ENCODE data around the gene GLUD1.

The GLUD1 gene

DNA sequence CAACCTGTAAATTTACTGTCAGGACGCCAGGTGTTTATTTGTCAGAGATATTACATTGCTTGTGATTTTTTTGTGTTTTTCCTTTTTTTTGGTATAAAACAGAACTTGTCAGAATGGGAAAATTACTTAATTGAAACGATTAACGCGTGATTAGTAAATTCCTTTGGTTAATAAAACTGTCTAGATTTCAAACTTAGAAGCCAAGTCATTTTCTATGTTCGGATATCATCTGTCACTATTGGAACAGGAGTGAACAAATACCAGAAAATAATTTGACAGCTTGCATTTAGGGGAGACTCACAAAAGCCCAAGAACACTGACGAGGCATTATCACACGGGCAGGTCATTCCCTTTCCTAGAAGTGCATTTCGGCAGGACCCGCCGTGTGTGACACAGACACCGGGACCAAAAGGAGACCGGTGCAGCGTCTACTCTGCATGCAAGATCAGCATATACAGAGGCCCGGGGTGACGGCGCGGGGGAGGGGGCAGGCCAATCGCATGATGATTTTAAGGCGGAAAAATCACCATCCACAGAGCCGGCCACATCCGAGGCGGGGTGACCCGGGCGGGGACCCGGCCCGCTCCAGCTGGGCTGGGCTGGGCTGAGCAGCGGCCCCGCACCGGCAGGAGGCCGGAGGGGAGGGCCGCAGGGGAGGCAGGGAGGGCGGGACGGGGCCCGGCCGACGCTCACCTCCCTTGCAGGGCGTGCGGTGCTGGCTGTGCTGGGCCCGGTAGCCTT is 841 bp downstream of the GLUD1 start:
- TF ChIP-seq, protein P1, sequence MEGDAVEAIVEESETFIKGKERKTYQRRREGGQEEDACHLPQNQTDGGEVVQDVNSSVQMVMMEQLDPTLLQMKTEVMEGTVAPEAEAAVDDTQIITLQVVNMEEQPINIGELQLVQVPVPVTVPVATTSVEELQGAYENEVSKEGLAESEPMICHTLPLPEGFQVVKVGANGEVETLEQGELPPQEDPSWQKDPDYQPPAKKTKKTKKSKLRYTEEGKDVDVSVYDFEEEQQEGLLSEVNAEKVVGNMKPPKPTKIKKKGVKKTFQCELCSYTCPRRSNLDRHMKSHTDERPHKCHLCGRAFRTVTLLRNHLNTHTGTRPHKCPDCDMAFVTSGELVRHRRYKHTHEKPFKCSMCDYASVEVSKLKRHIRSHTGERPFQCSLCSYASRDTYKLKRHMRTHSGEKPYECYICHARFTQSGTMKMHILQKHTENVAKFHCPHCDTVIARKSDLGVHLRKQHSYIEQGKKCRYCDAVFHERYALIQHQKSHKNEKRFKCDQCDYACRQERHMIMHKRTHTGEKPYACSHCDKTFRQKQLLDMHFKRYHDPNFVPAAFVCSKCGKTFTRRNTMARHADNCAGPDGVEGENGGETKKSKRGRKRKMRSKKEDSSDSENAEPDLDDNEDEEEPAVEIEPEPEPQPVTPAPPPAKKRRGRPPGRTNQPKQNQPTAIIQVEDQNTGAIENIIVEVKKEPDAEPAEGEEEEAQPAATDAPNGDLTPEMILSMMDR (IDR thresholded peaks at IDR 0.05; ENCODE audit: insufficient read depth, low read length): no peak
- TF ChIP-seq POLR2AphosphoS5 (IDR thresholded peaks at IDR 0.05; ENCODE audit: low read depth) (no peak), GABPA (IDR thresholded peaks at IDR 0.05; ENCODE audit: low read depth) (no peak), SPI1 (IDR thresholded peaks at IDR 0.05; ENCODE audit: borderline replicate concordance, low read depth) (no peak)
- TF ChIP-seq, protein P2, sequence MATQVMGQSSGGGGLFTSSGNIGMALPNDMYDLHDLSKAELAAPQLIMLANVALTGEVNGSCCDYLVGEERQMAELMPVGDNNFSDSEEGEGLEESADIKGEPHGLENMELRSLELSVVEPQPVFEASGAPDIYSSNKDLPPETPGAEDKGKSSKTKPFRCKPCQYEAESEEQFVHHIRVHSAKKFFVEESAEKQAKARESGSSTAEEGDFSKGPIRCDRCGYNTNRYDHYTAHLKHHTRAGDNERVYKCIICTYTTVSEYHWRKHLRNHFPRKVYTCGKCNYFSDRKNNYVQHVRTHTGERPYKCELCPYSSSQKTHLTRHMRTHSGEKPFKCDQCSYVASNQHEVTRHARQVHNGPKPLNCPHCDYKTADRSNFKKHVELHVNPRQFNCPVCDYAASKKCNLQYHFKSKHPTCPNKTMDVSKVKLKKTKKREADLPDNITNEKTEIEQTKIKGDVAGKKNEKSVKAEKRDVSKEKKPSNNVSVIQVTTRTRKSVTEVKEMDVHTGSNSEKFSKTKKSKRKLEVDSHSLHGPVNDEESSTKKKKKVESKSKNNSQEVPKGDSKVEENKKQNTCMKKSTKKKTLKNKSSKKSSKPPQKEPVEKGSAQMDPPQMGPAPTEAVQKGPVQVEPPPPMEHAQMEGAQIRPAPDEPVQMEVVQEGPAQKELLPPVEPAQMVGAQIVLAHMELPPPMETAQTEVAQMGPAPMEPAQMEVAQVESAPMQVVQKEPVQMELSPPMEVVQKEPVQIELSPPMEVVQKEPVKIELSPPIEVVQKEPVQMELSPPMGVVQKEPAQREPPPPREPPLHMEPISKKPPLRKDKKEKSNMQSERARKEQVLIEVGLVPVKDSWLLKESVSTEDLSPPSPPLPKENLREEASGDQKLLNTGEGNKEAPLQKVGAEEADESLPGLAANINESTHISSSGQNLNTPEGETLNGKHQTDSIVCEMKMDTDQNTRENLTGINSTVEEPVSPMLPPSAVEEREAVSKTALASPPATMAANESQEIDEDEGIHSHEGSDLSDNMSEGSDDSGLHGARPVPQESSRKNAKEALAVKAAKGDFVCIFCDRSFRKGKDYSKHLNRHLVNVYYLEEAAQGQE (IDR thresholded peaks at IDR 0.05; ENCODE audit: insufficient replicate concordance, low read depth): no peak
- H3K27me3 ChIP-seq (ENCODE audit: insufficient read depth, poor library complexity, severe bottlenecking): no peaks in the 10 kb centered on the region
- peak overlapping the region; percentile 76 for H3K4me3 ChIP-seq (replicated peaks; ENCODE audit: insufficient read depth, low read length)
- peak; percentile 47 to 65 for DNase-seq (ENCODE audit: low read depth in 1 of 2, low spot score in 1 of 2)
- H3K27ac ChIP-seq (replicated peaks): peak overlapping the region; percentile 91

DNA sequence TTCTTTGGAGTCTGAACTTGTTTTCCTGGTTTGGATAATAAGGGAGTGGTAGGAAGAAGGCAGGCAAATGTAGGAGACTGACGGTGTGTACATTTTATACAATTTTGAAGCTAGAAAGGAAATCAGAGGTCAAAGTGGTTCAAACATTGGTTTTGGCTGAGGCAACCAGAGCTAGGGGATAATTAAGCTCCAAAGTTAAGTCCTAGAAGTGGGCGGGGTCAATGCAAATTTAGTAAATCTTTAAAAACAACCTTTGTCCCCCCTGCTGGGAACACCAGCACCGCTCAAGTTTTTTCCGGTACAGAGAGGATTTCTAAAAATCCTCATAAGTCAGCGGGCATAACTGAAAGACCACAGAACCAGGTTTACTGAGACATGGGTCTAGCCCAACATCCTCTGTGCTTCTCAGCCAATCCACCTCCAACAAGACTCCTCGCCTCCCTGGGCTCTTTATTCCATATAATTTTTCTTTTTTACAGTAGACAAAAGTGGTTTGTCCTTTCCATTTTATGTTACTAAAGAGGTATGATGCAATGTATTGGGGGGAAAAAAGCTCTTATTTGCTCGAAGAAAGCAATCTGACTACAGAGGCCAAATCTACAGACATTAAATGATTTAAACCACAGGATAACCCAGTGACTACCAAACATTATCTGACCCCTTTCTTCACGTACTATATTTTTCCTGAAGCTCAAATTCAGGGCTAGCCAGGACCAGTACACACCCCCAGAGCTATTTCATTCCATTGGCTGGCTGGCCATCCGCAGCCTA is 1.6 kb downstream of the GLUD1 start:
- peak overlapping the region; percentile 91 for H3K27ac ChIP-seq (replicated peaks)

DNA sequence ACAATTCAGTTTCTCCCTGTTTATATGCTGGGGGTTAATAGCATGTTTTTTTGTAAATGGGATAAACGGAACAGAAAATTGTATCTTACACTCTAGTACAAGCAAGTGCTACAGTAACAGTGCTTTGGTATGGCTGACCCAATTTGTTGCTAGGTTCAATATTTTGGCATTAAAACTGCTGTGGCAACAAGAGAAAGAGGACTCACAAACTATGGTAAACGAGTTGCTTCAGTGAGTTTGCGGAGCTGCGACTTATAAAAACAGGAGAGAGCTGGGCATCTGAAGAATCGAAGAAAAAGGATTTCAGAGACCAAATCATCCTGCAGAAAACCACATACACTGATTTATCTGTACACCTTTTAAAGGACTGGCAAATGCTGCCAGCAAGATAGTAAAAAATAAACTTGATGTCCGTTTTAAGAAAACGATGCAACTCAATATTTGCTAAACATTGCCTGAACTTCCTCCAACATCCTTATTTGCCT is 2.2 kb downstream of the GLUD1 start:
- DNase-seq (ENCODE audit: low read depth in 1 of 2, low spot score in 1 of 2): no peak
- Histone ChIP-seq H3K4me3 (replicated peaks; ENCODE audit: insufficient read depth, low read length) (peak overlapping the region; percentile 76), H3K27ac (replicated peaks) (peak overlapping the region; percentile 24; the same call in 1 of the 2 replicates), H3K27me3 (ENCODE audit: insufficient read depth, poor library complexity, severe bottlenecking) (no peaks in the 10 kb centered on the region)
- TF ChIP-seq GABPA (IDR thresholded peaks at IDR 0.05; ENCODE audit: low read depth) (no peak), POLR2AphosphoS5 (IDR thresholded peaks at IDR 0.05; ENCODE audit: low read depth) (no peak), SPI1 (IDR thresholded peaks at IDR 0.05; ENCODE audit: borderline replicate concordance, low read depth) (no peak)
- TF ChIP-seq, protein P1 (IDR thresholded peaks at IDR 0.05; ENCODE audit: insufficient read depth, low read length): no peak
- TF ChIP-seq, protein P2 (IDR thresholded peaks at IDR 0.05; ENCODE audit: insufficient replicate concordance, low read depth): no peak

More for the DNA sequence above, 1.6 kb downstream of the GLUD1 start:
- DNase-seq (ENCODE audit: low read depth in 1 of 2, low spot score in 1 of 2): peak in 1 of 2 experiments; percentile 12
- Histone ChIP-seq H3K27me3 (ENCODE audit: insufficient read depth, poor library complexity, severe bottlenecking) (no peaks in the 10 kb centered on the region), H3K4me3 (replicated peaks; ENCODE audit: insufficient read depth, low read length) (peak overlapping the region; percentile 76)
- TF ChIP-seq SPI1 (IDR thresholded peaks at IDR 0.05; ENCODE audit: borderline replicate concordance, low read depth) (no peak), POLR2AphosphoS5 (IDR thresholded peaks at IDR 0.05; ENCODE audit: low read depth) (no peak), GABPA (IDR thresholded peaks at IDR 0.05; ENCODE audit: low read depth) (no peak)
- TF ChIP-seq, protein P1 (IDR thresholded peaks at IDR 0.05; ENCODE audit: insufficient read depth, low read length): no peak
- TF ChIP-seq, protein P2 (IDR thresholded peaks at IDR 0.05; ENCODE audit: insufficient replicate concordance, low read depth): no peak
